Stimulated activated naive CD8-positive, alpha-beta T cell treated with anti-CD3 and anti-CD28 coated beads, Interleukin-15, amount 100 ng/mL, for 72 hours (primary cell): ENCODE data around the gene LILRB5.

Experiments
- ATAC-seq: fragments of 150-1000 bp; cut with Tn5 transposase; 2 replicates; pipeline ENCODE4 v1.10.0; 2021; ENCODE audit warnings: mild to moderate bottlenecking, moderate library complexity
- DNase-seq, 2 donors: peaks; one replicate each; pipeline ENCODE4 v3.0.0; 2021 to 2022
- H3K27ac Mint-ChIP-seq, 2 donors: one replicate each; pipeline ENCODE4 v1.8.0; 2022; ENCODE audit warnings: mild to moderate bottlenecking in 2 of 2, mixed read lengths in 2 of 2, moderate library complexity in 2 of 2
- H3K27me3 Mint-ChIP-seq: one replicate; pipeline ENCODE4 v1.8.0; 2022; ENCODE audit warnings: mixed read lengths
- H3K4me1 Mint-ChIP-seq: one replicate; pipeline ENCODE4 v1.8.0; 2022; ENCODE audit warnings: mild to moderate bottlenecking, mixed read lengths
- H3K4me3 Mint-ChIP-seq, 2 donors: one replicate each; pipeline ENCODE4 v1.8.0; 2022; ENCODE audit warnings: mild to moderate bottlenecking in 2 of 2, mixed read lengths in 2 of 2, moderate library complexity in 1 of 2
- H3K9me3 Mint-ChIP-seq, 2 donors: one replicate each; pipeline ENCODE4 v1.8.0; 2022; ENCODE audit warnings: mixed read lengths in 2 of 2

The LILRB5 gene

GRCh38 chr19:54201172-54201701 lies 55.8 kb downstream of the LILRB5 start:
- Mint-ChIP-seq H3K27ac (peak overlapping the region; percentile 99), H3K9me3 (no peaks in the 10 kb centered on the region), H3K27me3 (no peaks in the 10 kb centered on the region), H3K4me3 (peak overlapping the region; percentile 89 to 98), H3K4me1 (peaks cover 61% of the 10 kb centered on the region)
- ATAC-seq (peak; percentile 34), DNase-seq (no peak)
